Measurements from ENCODE around the gene EPX.

DNA sequence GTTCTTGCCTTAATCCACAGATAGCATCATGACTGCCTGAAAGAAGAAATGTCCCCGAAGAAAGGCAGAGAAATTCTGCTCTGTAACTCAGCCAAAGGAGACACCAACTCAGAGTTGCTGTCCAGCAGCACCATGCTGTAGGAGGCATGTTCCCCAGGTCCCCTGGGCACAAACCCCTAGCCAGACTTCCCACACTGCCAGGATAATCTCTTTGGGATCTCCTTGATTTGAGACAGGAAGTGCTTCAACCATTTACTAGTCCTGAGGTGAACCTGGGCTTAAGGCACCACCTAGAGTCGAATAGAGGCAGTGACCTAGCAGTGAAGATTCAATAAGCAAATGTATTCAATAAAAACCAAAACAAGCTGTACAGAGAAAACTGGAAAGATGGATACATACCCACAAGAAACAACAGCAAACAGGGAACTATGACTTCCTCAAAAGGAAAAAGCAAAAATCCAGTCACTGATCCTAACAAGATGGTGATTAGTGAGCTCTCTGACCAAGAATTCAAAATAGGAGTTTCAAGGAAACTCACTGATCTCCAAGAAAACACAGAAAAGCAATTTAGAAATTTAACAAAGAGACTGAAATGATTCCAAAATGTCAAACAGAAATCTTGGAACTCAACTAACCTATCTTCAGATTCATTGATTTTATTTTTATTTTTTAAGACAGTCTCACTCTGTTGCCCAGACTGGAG, 20.0 kb upstream of the EPX start:
- no peak for TF ChIP-seq EZH2 (IDR thresholded peaks at IDR 0.05; ENCODE audit: borderline replicate concordance)
- TF ChIP-seq, protein P1, sequence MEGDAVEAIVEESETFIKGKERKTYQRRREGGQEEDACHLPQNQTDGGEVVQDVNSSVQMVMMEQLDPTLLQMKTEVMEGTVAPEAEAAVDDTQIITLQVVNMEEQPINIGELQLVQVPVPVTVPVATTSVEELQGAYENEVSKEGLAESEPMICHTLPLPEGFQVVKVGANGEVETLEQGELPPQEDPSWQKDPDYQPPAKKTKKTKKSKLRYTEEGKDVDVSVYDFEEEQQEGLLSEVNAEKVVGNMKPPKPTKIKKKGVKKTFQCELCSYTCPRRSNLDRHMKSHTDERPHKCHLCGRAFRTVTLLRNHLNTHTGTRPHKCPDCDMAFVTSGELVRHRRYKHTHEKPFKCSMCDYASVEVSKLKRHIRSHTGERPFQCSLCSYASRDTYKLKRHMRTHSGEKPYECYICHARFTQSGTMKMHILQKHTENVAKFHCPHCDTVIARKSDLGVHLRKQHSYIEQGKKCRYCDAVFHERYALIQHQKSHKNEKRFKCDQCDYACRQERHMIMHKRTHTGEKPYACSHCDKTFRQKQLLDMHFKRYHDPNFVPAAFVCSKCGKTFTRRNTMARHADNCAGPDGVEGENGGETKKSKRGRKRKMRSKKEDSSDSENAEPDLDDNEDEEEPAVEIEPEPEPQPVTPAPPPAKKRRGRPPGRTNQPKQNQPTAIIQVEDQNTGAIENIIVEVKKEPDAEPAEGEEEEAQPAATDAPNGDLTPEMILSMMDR (IDR thresholded peaks at IDR 0.05; ENCODE audit: poor library complexity): peak; percentile 29

All from hepatocyte (in vitro differentiated cells).